Liver (tissue), 9 donors: Measurements from ENCODE around the gene GGT6. TPM values are rescaled to one million over a fixed set of nuclear protein-coding genes. Genes with fewer than 3 reads are reported as not detected.

Experiments
- DNase-seq: peaks from one replicate; pipeline ENCODE4 v3.0.0-alpha.2; 2017; ENCODE audit warnings: low spot score
- H3K27ac ChIP-seq, 2 donors: one replicate each; pipeline ENCODE4 v1.7.0; 2013; ENCODE audit warnings: inconsistent platforms in 2 of 2, low read length in 2 of 2, control low read depth in 1 of 2, low read depth in 1 of 2, mild to moderate bottlenecking in 1 of 2
- H3K27me3 ChIP-seq, 4 donors: one replicate each; pipeline versions ENCODE4 v1.6.1 to v1.7.0; 2013; ENCODE audit warnings: low read length in 3 of 4, inconsistent platforms in 1 of 4, mild to moderate bottlenecking in 1 of 4, moderate library complexity in 1 of 4; ENCODE audit not compliant: control insufficient read depth in 4 of 4, insufficient read depth in 4 of 4
- H3K36me3 ChIP-seq, 4 donors: one replicate each; pipeline versions ENCODE4 v1.6.1 to v1.7.0; 2013; ENCODE audit warnings: low read length in 3 of 4, mild to moderate bottlenecking in 3 of 4, low read depth in 1 of 4, moderate library complexity in 1 of 4; ENCODE audit not compliant: control insufficient read depth in 4 of 4, insufficient read depth in 3 of 4
- H3K4me1 ChIP-seq, 4 donors: one replicate each; pipeline versions ENCODE4 v1.6.1 to v1.7.0; 2013; ENCODE audit warnings: low read length in 3 of 4, mild to moderate bottlenecking in 3 of 4, moderate library complexity in 1 of 4; ENCODE audit not compliant: control insufficient read depth in 4 of 4, insufficient read depth in 4 of 4
- H3K4me3 ChIP-seq, 3 donors: one replicate each; pipeline versions ENCODE4 v1.6.1 to v1.7.0; 2013; ENCODE audit warnings: low read length in 3 of 3, control low read depth in 1 of 3, low read depth in 1 of 3, mild to moderate bottlenecking in 1 of 3
- H3K9ac ChIP-seq, 2 donors: one replicate each; pipeline ENCODE4 v1.7.0; 2013; ENCODE audit warnings: low read length in 2 of 2, mild to moderate bottlenecking in 2 of 2, moderate library complexity in 2 of 2, control low read depth in 1 of 2, low read depth in 1 of 2
- H3K9me3 ChIP-seq, 4 donors: one replicate each; pipeline versions ENCODE4 v1.6.1 to v1.7.0; 2013; ENCODE audit warnings: low read length in 3 of 4; ENCODE audit not compliant: control insufficient read depth in 4 of 4
- ATF3 ChIP-seq: IDR thresholded peaks from 2 replicates; pipeline ENCODE4 v1.6.1; 2016; ENCODE audit warnings: antibody characterized with exemption
- FOXA2 ChIP-seq: IDR thresholded peaks from 2 replicates; pipeline ENCODE4 v1.6.1; 2016; ENCODE audit warnings: antibody characterized with exemption
- HNF4A ChIP-seq, 2 donors: conservative IDR thresholded peaks; 2 replicates each; pipeline ENCODE4 v1.6.1; 2016; ENCODE audit warnings: antibody characterized with exemption in 2 of 2, mild to moderate bottlenecking in 2 of 2
- HNF4G ChIP-seq: IDR thresholded peaks from 2 replicates; pipeline ENCODE4 v1.6.1; 2016; ENCODE audit warnings: antibody characterized with exemption
- JUND ChIP-seq, 2 donors: IDR thresholded peaks; 2 replicates each; pipeline ENCODE4 v1.6.1; 2016; ENCODE audit warnings: antibody characterized with exemption in 2 of 2
- MAX ChIP-seq: IDR thresholded peaks from 2 replicates; pipeline ENCODE4 v1.6.1; 2016; ENCODE audit warnings: antibody characterized with exemption
- NR2F2 ChIP-seq: IDR thresholded peaks from 2 replicates; pipeline ENCODE4 v1.6.1; 2016; ENCODE audit warnings: antibody characterized with exemption
- RAD21 ChIP-seq, 2 donors: IDR thresholded peaks; 2 replicates each; pipeline ENCODE4 v1.6.1; 2016; ENCODE audit warnings: antibody characterized with exemption in 2 of 2, mild to moderate bottlenecking in 2 of 2
- RXRA ChIP-seq, 2 donors: IDR thresholded peaks; 2 replicates each; pipeline ENCODE4 v1.6.1; 2017 to 2018; ENCODE audit warnings: antibody characterized with exemption in 2 of 2, mild to moderate bottlenecking in 1 of 2
- ZBTB33 ChIP-seq: IDR thresholded peaks from 2 replicates; pipeline ENCODE4 v1.6.1; 2016; ENCODE audit warnings: antibody characterized with exemption
- WGBS: extraction: QIAGEN DNeasy Blood & Tissue Kit; methylation state at CpG from one replicate; pipeline ENCODE4 v1.1.7; 2013; 5-methylcytosine and 5-hydroxymethylcytosine counted together
- polyA plus RNA-seq, 2 donors: library from polyadenylated mRNA; stranded (reverse) in 1 of 2; unstranded in 1 of 2; fragments of 200-250 nt in 1 of 2; fragments of >200 nt in 1 of 2; fragmentation: Nextera tagmentation in 1 of 2; extraction: Ambion mirVana in 1 of 2; gene quantifications; one replicate each; pipeline versions ENCODE4 v1.2.1 to v1.2.3, GENCODE V29; 2013 to 2015
- total RNA-seq, 2 donors: library from RNA; depleted of rRNA; stranded (reverse); fragments of >200 nt; gene quantifications; one replicate each; pipeline ENCODE4 v1.2.3, GENCODE V29; 2014
- TF ChIP-seq, protein P1 (sequence below): IDR thresholded peaks from 2 replicates; pipeline ENCODE4 v1.6.1; 2016; ENCODE audit warnings: antibody characterized with exemption, mild to moderate bottlenecking
- donor health status: healthy.
- donor health status: healthy.
- donor health status: healthy.
- donor health status: healthy.
- donor health status: healthy.

The GGT6 gene
- total and polyA plus RNA-seq, 4 donors: 0.19 to 1.1 (median 0.53) TPM

DNA sequence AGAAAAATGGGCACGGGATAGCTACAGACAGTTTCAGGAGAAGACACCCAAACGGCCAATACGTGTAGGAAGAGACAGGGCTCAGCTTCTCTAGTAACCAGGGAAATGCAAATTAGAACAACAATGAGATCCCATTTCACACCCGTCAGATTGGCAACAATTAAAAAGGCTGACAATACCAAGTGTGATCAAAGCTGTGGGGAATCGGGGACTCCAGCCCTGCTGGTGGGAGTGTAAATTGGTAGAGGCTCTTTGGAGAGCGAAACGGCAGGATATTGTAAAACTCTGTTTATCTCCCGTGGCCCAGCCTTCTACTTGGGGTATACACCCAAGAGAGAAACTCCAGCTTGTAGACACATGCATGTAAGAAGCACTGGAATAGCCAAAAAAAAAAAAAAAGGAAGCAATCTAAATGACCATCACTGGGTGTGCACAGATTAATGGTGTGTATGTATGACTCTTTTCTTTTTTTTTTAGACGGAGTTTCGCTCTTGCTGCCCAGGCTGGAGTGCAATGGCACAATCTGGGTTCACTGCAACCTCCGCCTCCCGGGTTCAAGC, 32.7 kb downstream of the GGT6 start:
- no peak for TF ChIP-seq FOXA2
- no peak for TF ChIP-seq RAD21 (IDR thresholded peaks at IDR 0.05)
- no peak for TF ChIP-seq HNF4A (conservative IDR thresholded peaks at IDR 0.05)
- no peak for TF ChIP-seq HNF4G
- no peak for TF ChIP-seq NR2F2
- TF ChIP-seq MAX: no peak
- TF ChIP-seq JUND (IDR thresholded peaks at IDR 0.05): no peak
- TF ChIP-seq ATF3: no peak
- TF ChIP-seq RXRA (IDR thresholded peaks at IDR 0.05): no peak
- TF ChIP-seq ZBTB33: no peak
- TF ChIP-seq, protein P1, sequence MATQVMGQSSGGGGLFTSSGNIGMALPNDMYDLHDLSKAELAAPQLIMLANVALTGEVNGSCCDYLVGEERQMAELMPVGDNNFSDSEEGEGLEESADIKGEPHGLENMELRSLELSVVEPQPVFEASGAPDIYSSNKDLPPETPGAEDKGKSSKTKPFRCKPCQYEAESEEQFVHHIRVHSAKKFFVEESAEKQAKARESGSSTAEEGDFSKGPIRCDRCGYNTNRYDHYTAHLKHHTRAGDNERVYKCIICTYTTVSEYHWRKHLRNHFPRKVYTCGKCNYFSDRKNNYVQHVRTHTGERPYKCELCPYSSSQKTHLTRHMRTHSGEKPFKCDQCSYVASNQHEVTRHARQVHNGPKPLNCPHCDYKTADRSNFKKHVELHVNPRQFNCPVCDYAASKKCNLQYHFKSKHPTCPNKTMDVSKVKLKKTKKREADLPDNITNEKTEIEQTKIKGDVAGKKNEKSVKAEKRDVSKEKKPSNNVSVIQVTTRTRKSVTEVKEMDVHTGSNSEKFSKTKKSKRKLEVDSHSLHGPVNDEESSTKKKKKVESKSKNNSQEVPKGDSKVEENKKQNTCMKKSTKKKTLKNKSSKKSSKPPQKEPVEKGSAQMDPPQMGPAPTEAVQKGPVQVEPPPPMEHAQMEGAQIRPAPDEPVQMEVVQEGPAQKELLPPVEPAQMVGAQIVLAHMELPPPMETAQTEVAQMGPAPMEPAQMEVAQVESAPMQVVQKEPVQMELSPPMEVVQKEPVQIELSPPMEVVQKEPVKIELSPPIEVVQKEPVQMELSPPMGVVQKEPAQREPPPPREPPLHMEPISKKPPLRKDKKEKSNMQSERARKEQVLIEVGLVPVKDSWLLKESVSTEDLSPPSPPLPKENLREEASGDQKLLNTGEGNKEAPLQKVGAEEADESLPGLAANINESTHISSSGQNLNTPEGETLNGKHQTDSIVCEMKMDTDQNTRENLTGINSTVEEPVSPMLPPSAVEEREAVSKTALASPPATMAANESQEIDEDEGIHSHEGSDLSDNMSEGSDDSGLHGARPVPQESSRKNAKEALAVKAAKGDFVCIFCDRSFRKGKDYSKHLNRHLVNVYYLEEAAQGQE: no peak
- 84% methylated on average over 12 of the region's 12 CpGs for WGBS
- H3K36me3 ChIP-seq: peaks cover 0 to 1% (median 0%) of the 10 kb centered on the region in 4 donors
- no peaks in the 10 kb centered on the region for H3K9me3 ChIP-seq
- H3K27me3 ChIP-seq: no peaks in the 10 kb centered on the region
- H3K9ac ChIP-seq: no peak overlapping the region
- H3K4me1 ChIP-seq: peaks cover 0 to 3% (median 0%) of the 10 kb centered on the region in 4 donors
- H3K4me3 ChIP-seq: no peak overlapping the region
- H3K27ac ChIP-seq: no peak overlapping the region
- no peak for DNase-seq

DNA sequence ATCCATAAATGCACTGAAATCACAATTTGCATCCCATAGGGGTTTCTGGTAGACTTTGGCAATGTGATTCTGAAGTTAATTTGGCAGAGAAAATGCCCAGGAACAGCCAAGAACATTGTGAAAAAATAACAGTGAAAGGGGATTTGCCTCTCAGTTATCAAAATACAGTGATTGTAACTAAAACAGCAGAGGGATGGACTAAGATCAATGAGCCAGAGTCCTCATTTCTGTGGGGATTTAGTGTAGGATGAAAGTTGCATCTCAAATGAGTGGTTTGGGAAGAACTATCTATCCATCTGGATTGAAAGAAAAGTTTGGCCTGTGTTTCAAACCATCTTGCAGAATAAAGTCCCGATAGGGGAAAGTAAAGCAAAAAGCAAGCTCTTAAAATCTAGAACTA, 33.2 kb downstream of the GGT6 start:
- Histone ChIP-seq H3K36me3 (peaks cover 0 to 1% (median 0%) of the 10 kb centered on the region in 4 donors), H3K27ac (no peak overlapping the region), H3K9ac (no peak overlapping the region), H3K4me3 (no peak overlapping the region), H3K27me3 (no peaks in the 10 kb centered on the region), H3K9me3 (no peaks in the 10 kb centered on the region), H3K4me1 (peaks cover 0 to 3% (median 0%) of the 10 kb centered on the region in 4 donors)
- WGBS: 80% methylated on average over 1 of the region's 1 CpG
- no peak for DNase-seq
- TF ChIP-seq HNF4A (conservative IDR thresholded peaks at IDR 0.05) (no peak), RXRA (IDR thresholded peaks at IDR 0.05) (no peak), NR2F2 (no peak), RAD21 (IDR thresholded peaks at IDR 0.05) (no peak)
